NCI-H1092 treated with DMSO at 0.1 percent for 48 hours (cell line): ENCODE data around the gene BLTP2.

ENCODE experiments used
- DNase-seq: peaks from one replicate; lab custom pipeline; 2025; lab: John Stamatoyannopoulos, UW

BLTP2 gene

DNA sequence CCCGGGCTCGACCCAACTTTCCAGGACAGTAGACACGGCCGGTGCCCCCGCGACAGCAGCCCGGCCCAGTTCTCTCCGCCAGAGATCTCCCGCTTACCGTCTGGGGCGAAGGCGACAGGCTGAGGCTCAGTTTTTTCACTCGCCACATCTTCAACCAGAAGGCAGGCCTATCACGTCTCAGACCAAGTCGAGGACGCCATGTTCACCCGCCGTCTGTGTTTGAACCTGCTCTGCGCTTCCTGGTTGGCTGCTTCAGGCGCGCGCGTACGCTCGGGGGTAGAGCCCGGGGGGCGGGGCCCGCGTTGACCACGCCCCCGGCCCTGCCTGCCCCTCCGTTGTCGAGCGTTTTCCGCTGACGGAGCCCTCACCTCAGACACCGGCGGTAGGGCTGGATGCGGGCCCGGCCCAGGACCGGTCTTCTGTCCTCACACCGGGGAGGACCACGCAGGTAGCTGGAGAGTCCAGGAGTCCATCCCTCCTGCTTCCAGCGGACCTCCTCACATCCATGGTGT, 46.1 kb downstream of the BLTP2 start, which contains the start of gene SPAG5:
Gene SPAG5, minus strand, starts transcription at position 227 of the 512 bp plus-strand sequence. Its CDS starts 79 bp downstream, at position 148.
- DNase-seq: peak; percentile 92

DNA sequence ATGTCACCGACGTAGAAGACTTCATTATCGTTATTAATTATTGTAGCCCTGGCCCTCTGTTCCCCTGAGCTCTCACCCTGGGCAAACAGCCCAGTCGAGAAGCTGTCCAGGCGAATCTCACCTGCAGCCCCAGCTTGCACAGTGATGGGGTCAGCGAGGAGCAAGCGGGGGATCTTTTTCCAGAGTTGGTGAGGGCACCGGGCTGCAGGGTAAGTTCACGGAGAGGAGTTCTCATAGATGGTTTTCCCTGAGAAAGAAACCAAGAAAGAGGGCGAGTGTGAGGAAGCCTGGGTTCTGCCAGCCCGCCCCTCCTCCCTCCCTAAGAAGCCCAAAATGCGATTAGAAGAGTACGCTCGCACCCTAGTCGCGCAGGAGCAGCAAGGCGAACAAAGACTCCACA, 46.6 kb downstream of the BLTP2 start:
- DNase-seq: peak; percentile 33

DNA sequence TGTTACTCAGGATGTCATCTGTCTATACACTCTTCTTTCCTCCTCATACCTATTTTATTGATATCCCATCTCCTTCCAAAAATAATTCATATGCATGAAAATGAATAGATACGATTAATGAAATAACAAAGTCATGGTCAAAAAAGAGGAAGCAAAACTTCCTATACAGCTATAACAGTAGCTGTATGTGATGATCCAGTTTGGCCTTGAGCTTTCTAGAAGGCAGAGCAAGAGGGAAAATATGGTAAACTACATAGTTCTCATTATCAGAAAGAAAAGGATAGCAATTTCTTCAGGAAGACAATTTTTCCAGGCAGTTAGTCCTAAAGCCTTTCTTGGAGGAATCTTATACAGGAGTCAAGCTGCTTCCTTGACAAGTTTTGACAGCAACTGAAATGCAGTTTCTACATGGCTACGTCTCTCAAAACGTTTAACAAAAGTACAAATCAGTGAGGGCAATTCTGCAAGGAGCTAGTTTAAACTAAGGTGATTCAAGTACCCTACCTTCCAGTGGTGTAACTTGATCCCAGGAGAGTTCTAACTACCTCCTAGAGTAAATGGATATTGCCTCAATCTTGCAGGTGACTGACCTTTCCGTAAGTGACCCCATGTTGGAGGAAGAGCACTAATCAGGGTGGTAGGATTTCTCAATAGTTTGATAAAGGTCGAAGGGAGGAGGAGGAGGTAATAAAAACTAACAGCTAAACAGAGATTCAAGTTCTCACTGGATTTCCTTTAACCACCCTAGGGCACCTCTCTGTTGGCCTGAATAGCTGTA, 47.2 kb downstream of the BLTP2 start:
- no peak for DNase-seq
